Fibroblast of lung (primary cell): Measurements from ENCODE around the gene WIPI1. TPM values are rescaled to one million over a fixed set of nuclear protein-coding genes. Genes with fewer than 3 reads are reported as not detected.
"Not testable (repeated sequence)": the region's sequence is repeated elsewhere in the genome, so short reads cannot be mapped to it uniquely, and the experiment has no call there.

ENCODE experiments used
- DNase-seq, 2 donors: peaks; one replicate each; pipeline versions ENCODE4 v3.0.0 to v3.0.0-alpha.2; 2010; ENCODE audit warnings: low read depth in 2 of 2
- H2AFZ ChIP-seq: 2 replicates; pipeline ENCODE4 v1.5.1; 2012; ENCODE audit warnings: low read length, control low read depth, inconsistent platforms
- H3K27ac ChIP-seq: 2 replicates; pipeline ENCODE4 v1.5.1; 2011; ENCODE audit warnings: low read length, control low read depth; ENCODE audit not compliant: insufficient read depth
- H3K27me3 ChIP-seq: 2 replicates; pipeline ENCODE4 v1.5.1; 2011; ENCODE audit warnings: mild to moderate bottlenecking, low read length; ENCODE audit not compliant: control insufficient read depth, insufficient read depth
- H3K36me3 ChIP-seq: 2 replicates; pipeline ENCODE4 v1.5.1; 2011; ENCODE audit warnings: low read length; ENCODE audit not compliant: control insufficient read depth, insufficient read depth
- H3K4me1 ChIP-seq: 2 replicates; pipeline ENCODE4 v1.5.1; 2011; ENCODE audit warnings: low read length; ENCODE audit not compliant: control insufficient read depth, insufficient read depth; ENCODE audit errors: extremely low read depth
- H3K4me2 ChIP-seq: 2 replicates; pipeline ENCODE4 v1.5.1; 2011; ENCODE audit warnings: low read length, control low read depth; ENCODE audit not compliant: insufficient read depth; ENCODE audit errors: extremely low read depth
- H3K4me3 ChIP-seq, 4 experiments: fragments of 200-600 bp in 1 of 4; sonication (generic) in 1 of 4; replicated peaks in 1 of 4; 2 replicates each; pipeline ENCODE4 v1.5.1; 2011 to 2016; ENCODE audit warnings: low read length in 4 of 4, low read depth in 3 of 4, mild to moderate bottlenecking in 3 of 4, control low read depth in 2 of 4, inconsistent platforms in 1 of 4, mixed read lengths in 1 of 4; ENCODE audit not compliant: insufficient read depth in 1 of 4; ENCODE audit errors: control extremely low read depth in 1 of 4
- H3K79me2 ChIP-seq: 2 replicates; pipeline ENCODE4 v1.5.1; 2012; ENCODE audit warnings: mild to moderate bottlenecking, low read length, inconsistent platforms; ENCODE audit not compliant: control insufficient read depth, insufficient read depth
- H3K9ac ChIP-seq: 2 replicates; pipeline ENCODE4 v1.5.1; 2011; ENCODE audit warnings: mild to moderate bottlenecking, low read length, control low read depth; ENCODE audit not compliant: insufficient read depth
- H3K9me3 ChIP-seq: 2 replicates; pipeline ENCODE4 v1.5.1; 2012; ENCODE audit warnings: low read depth, low read length; ENCODE audit not compliant: control insufficient read depth, insufficient read depth
- H4K20me1 ChIP-seq: 2 replicates; pipeline ENCODE4 v1.5.1; 2011; ENCODE audit warnings: low read length; ENCODE audit not compliant: control insufficient read depth, insufficient read depth; ENCODE audit errors: extremely low read depth
- CTCF ChIP-seq, 2 donors: IDR thresholded peaks in 1 of 2; conservative IDR thresholded peaks in 1 of 2; 1 replicate in 1 of 2; 2 replicates in 1 of 2; pipeline ENCODE4 v1.5.1; 2011 to 2012; ENCODE audit warnings: low read length in 2 of 2, control low read depth in 1 of 2, inconsistent platforms in 1 of 2, low read depth in 1 of 2, mild to moderate bottlenecking in 1 of 2
- EZH2 ChIP-seq: IDR thresholded peaks from 2 replicates; pipeline ENCODE4 v1.5.1; 2012; ENCODE audit warnings: low read length, control low read depth, mild to moderate bottlenecking; ENCODE audit errors: missing control alignments
- polyA plus RNA-seq, 2 donors: library from polyadenylated mRNA; depleted of rRNA in 1 of 2; stranded (reverse) in 1 of 2; unstranded in 1 of 2; fragments of >200 nt; gene quantifications; 2 replicates each; pipeline ENCODE4 v1.2.1, GENCODE V29; 2011 to 2012; ENCODE audit warnings: missing spikeins in 1 of 2
- total RNA-seq: library from RNA; depleted of rRNA; stranded (reverse); fragments of >200 nt; gene quantifications from 2 replicates; pipeline ENCODE4 v1.2.1, GENCODE V29; 2014

Gene WIPI1
- total and polyA plus RNA-seq, 2 donors (not counting 1 experiment from before 2014, with no cell fraction given) = 158 to 251 TPM

- DNase-seq = peak in 1 of 2 donors; percentile 37
- not testable (repeated sequence) for H3K4me1 ChIP-seq, H3K27me3 ChIP-seq, H3K36me3 ChIP-seq, H3K4me2 ChIP-seq, H3K9ac ChIP-seq, H3K9me3 ChIP-seq, H3K79me2 ChIP-seq, H3K27ac ChIP-seq, H4K20me1 ChIP-seq, H2AFZ ChIP-seq
- H3K4me3 ChIP-seq = peak overlapping the region in 2 of 4 experiments; percentile 14 to 47
These were observed 43.4 kb downstream of the WIPI1 start for GRCh38 chr17:68413597-68414560.

- not testable (repeated sequence) for H3K4me2 ChIP-seq, H4K20me1 ChIP-seq, DNase-seq, H3K27ac ChIP-seq, H3K9me3 ChIP-seq, H3K36me3 ChIP-seq, H3K9ac ChIP-seq, H3K4me3 ChIP-seq, H3K27me3 ChIP-seq, H3K4me1 ChIP-seq, H2AFZ ChIP-seq, H3K79me2 ChIP-seq
These were observed 49.6 kb downstream of the WIPI1 start for GRCh38 chr17:68407656-68408055.

GRCh38 chr17:68403837-68404236 is 53.5 kb downstream of the WIPI1 start:
- not testable (repeated sequence) for H3K4me2 ChIP-seq, H3K27me3 ChIP-seq, H3K36me3 ChIP-seq, H3K79me2 ChIP-seq, H3K9ac ChIP-seq, H3K4me3 ChIP-seq, DNase-seq, H3K9me3 ChIP-seq, H4K20me1 ChIP-seq, H3K27ac ChIP-seq, H3K4me1 ChIP-seq, H2AFZ ChIP-seq

- TF ChIP-seq CTCF (conservative IDR thresholded peaks at IDR 0.05 in 1 of 2, IDR thresholded peaks at IDR 0.05 in 1 of 2; ENCODE audit: low read depth in 1 of 2, low read length in 2 of 2) = no peak
- no peak for TF ChIP-seq EZH2
- DNase-seq = no peak
- Histone ChIP-seq H3K9me3 (no peaks in the 10 kb centered on the region), H3K9ac (no peak overlapping the region), H3K4me2 (no peak overlapping the region), H3K27me3 (no peaks in the 10 kb centered on the region), H3K79me2 (no peaks in the 10 kb centered on the region), H3K27ac (no peak overlapping the region), H3K36me3 (no peaks in the 10 kb centered on the region), H3K4me3 (no peak overlapping the region), H3K4me1 (peaks cover 6% of the 10 kb centered on the region), H4K20me1 (no peaks in the 10 kb centered on the region), H2AFZ (no peak overlapping the region)
These were observed 54.2 kb downstream of the WIPI1 start for GRCh38 chr17:68403122-68403521.
